H9 (cell line): Measurements from ENCODE around the gene KIFC3. TPM values are rescaled to one million over a fixed set of nuclear protein-coding genes. Genes with fewer than 3 reads are reported as not detected.

Experiments
- DNase-seq: peaks from one replicate; pipeline ENCODE4 v3.0.0-alpha.2; 2017
- H2AFZ ChIP-seq: one replicate; pipeline ENCODE4 v1.6.1; 2013; ENCODE audit warnings: mild to moderate bottlenecking, low read length, control low read depth, moderate library complexity
- H2AK5ac ChIP-seq: 2 replicates; pipeline ENCODE4 v1.6.1; 2013; ENCODE audit warnings: low read length, control low read depth, mixed read lengths; ENCODE audit not compliant: insufficient read length
- H2BK120ac ChIP-seq: one replicate; pipeline ENCODE4 v1.6.1; 2013; ENCODE audit warnings: low read depth, mild to moderate bottlenecking, low read length, control low read depth, inconsistent platforms; ENCODE audit not compliant: poor library complexity, severe bottlenecking
- H2BK12ac ChIP-seq: 2 replicates; pipeline ENCODE4 v1.6.1; 2013; ENCODE audit warnings: low read length, control low read depth, mixed read lengths, low read depth; ENCODE audit not compliant: insufficient read length
- H2BK15ac ChIP-seq: 2 replicates; pipeline ENCODE4 v1.6.1; 2013; ENCODE audit warnings: low read depth, low read length, control low read depth
- H2BK20ac ChIP-seq: one replicate; pipeline ENCODE4 v1.6.1; 2013; ENCODE audit warnings: low read depth, mild to moderate bottlenecking, low read length, control low read depth, inconsistent platforms; ENCODE audit not compliant: poor library complexity, severe bottlenecking
- H2BK5ac ChIP-seq: 2 replicates; pipeline ENCODE4 v1.6.1; 2013; ENCODE audit warnings: low read length, control low read depth, mixed read lengths; ENCODE audit not compliant: insufficient read length
- H3K14ac ChIP-seq: 2 replicates; pipeline ENCODE4 v1.6.1; 2013; ENCODE audit warnings: low read length, control low read depth; ENCODE audit not compliant: insufficient read depth
- H3K18ac ChIP-seq: 2 replicates; pipeline ENCODE4 v1.6.1; 2013; ENCODE audit warnings: low read depth, mild to moderate bottlenecking, mixed read lengths, low read length, control low read depth; ENCODE audit not compliant: insufficient read length
- H3K23ac ChIP-seq: 2 replicates; pipeline ENCODE4 v1.6.1; 2013; ENCODE audit warnings: low read length, control low read depth, mixed read lengths, low read depth; ENCODE audit not compliant: insufficient read length
- H3K23me2 ChIP-seq: 2 replicates; pipeline ENCODE4 v1.6.1; 2013; ENCODE audit warnings: low read depth, mild to moderate bottlenecking, mixed read lengths, low read length, control low read depth; ENCODE audit not compliant: insufficient read length, poor library complexity, severe bottlenecking
- H3K27ac ChIP-seq: 2 replicates; pipeline ENCODE4 v1.5.1; 2013; ENCODE audit warnings: low read length, control low read depth, mixed read lengths, low read depth; ENCODE audit not compliant: insufficient read length
- H3K27me3 ChIP-seq: 2 replicates; pipeline ENCODE4 v1.6.1; 2013; ENCODE audit warnings: low read length, control low read depth, inconsistent platforms; ENCODE audit not compliant: insufficient read depth
- H3K4ac ChIP-seq: 2 replicates; pipeline ENCODE4 v1.6.1; 2013; ENCODE audit warnings: low read depth, mild to moderate bottlenecking, control low read depth, inconsistent platforms, low read length, moderate library complexity
- H3K4me1 ChIP-seq: 2 replicates; pipeline ENCODE4 v1.6.1; 2013; ENCODE audit warnings: low read length, control low read depth, inconsistent platforms; ENCODE audit not compliant: insufficient read depth
- H3K4me2 ChIP-seq: 2 replicates; pipeline ENCODE4 v1.6.1; 2013; ENCODE audit warnings: low read length, control low read depth, mixed read lengths; ENCODE audit not compliant: insufficient read length, insufficient read depth
- H3K56ac ChIP-seq: 2 replicates; pipeline ENCODE4 v1.6.1; 2013; ENCODE audit warnings: low read depth, mild to moderate bottlenecking, mixed read lengths, low read length, control low read depth; ENCODE audit not compliant: insufficient read length
- H3K79me1 ChIP-seq: 2 replicates; pipeline ENCODE4 v1.6.1; 2013; ENCODE audit warnings: low read depth, mild to moderate bottlenecking, moderate library complexity, low read length, control low read depth, inconsistent platforms; ENCODE audit not compliant: insufficient read depth, poor library complexity, severe bottlenecking
- H3K79me2 ChIP-seq: 2 replicates; pipeline ENCODE4 v1.6.1; 2013; ENCODE audit warnings: low read length, control low read depth, inconsistent platforms; ENCODE audit not compliant: insufficient read depth
- H3K9ac ChIP-seq: 2 replicates; pipeline ENCODE4 v1.6.1; 2013; ENCODE audit warnings: low read length, control low read depth, mixed read lengths; ENCODE audit not compliant: insufficient read length; ENCODE audit errors: extremely low read depth
- H3K9me3 ChIP-seq: one replicate; pipeline ENCODE4 v1.6.1; 2013; ENCODE audit warnings: low read depth, low read length, inconsistent platforms; ENCODE audit not compliant: control insufficient read depth
- H3T11ph ChIP-seq: one replicate; pipeline ENCODE4 v1.6.1; 2013; ENCODE audit warnings: mild to moderate bottlenecking, low read length, control low read depth, inconsistent platforms
- H4K20me1 ChIP-seq: one replicate; pipeline ENCODE4 v1.6.1; 2013; ENCODE audit not compliant: control insufficient read depth, insufficient read length, insufficient read depth
- H4K5ac ChIP-seq: 2 replicates; pipeline ENCODE4 v1.6.1; 2013; ENCODE audit warnings: low read depth, mild to moderate bottlenecking, mixed read lengths, low read length, control low read depth; ENCODE audit not compliant: insufficient read length
- H4K8ac ChIP-seq: replicated peaks from 2 replicates; pipeline ENCODE4 v1.6.1; 2013; ENCODE audit warnings: low read length, control low read depth, mixed read lengths, low read depth; ENCODE audit not compliant: insufficient read length
- H4K91ac ChIP-seq: 2 replicates; pipeline ENCODE4 v1.6.1; 2013; ENCODE audit warnings: low read depth, mild to moderate bottlenecking, moderate library complexity, mixed read lengths, low read length, control low read depth; ENCODE audit not compliant: insufficient read length
- H3K27ac Mint-ChIP-seq, 3 experiments: 2 replicates in 2 of 3; 3 replicates in 1 of 3; pipeline ENCODE4 v1.8.0; 2020 to 2021; ENCODE audit warnings: mixed read lengths in 3 of 3, mild to moderate bottlenecking in 1 of 3, moderate library complexity in 1 of 3
- H3K27me3 Mint-ChIP-seq: 2 replicates; pipeline ENCODE4 v1.8.0; 2021; ENCODE audit warnings: low read depth, mild to moderate bottlenecking, moderate library complexity, mixed read lengths
- H3K36me3 Mint-ChIP-seq, 3 experiments: 2 replicates in 2 of 3; 3 replicates in 1 of 3; pipeline ENCODE4 v1.8.0; 2020 to 2021; ENCODE audit warnings: low read depth in 3 of 3, mixed read lengths in 3 of 3; ENCODE audit not compliant: insufficient read depth in 1 of 3
- H3K4me1 Mint-ChIP-seq, 2 experiments: 2 replicates each; pipeline ENCODE4 v1.8.0; 2020; ENCODE audit warnings: mixed read lengths in 2 of 2
- H3K4me3 Mint-ChIP-seq, 2 experiments: 2 replicates in 1 of 2; 3 replicates in 1 of 2; pipeline ENCODE4 v1.8.0; 2020 to 2021; ENCODE audit warnings: mild to moderate bottlenecking in 2 of 2, mixed read lengths in 2 of 2, moderate library complexity in 1 of 2
- H3K9me3 Mint-ChIP-seq, 2 experiments: 2 replicates in 1 of 2; 3 replicates in 1 of 2; pipeline ENCODE4 v1.8.0; 2020; ENCODE audit warnings: mild to moderate bottlenecking in 2 of 2, mixed read lengths in 2 of 2, moderate library complexity in 1 of 2
- CTCF ChIP-seq: fragments of 200-600 bp; sonication (generic); conservative IDR thresholded peaks from 3 replicates; pipeline ENCODE4 v1.8.0; 2021; ENCODE audit warnings: antibody characterized with exemption, mild to moderate bottlenecking
- WGBS: extraction: QIAGEN DNeasy Blood & Tissue Kit; methylation state at CpG from one replicate; pipeline ENCODE4 v1.1.7; 2013; ENCODE audit warnings: missing lambda C conversion rate, low lambda C conversion rate, mixed read lengths; ENCODE audit not compliant: insufficient read length; ENCODE audit errors: extremely low coverage; 5-methylcytosine and 5-hydroxymethylcytosine counted together
- total RNA-seq: library from RNA; stranded (reverse); gene quantifications from 2 replicates; pipeline ENCODE4 v1.2.1, GENCODE V29; 2021

KIFC3 gene
- total RNA-seq, 1 experiment from 2014 or later: 5.0 TPM

- Histone ChIP-seq H3K23me2 (no peaks in the 10 kb centered on the region), H3K79me1 (no peaks in the 10 kb centered on the region), H3K18ac (no peak overlapping the region), H3K27me3 (no peaks in the 10 kb centered on the region), H3K14ac (no peak overlapping the region), H2BK5ac (no peak overlapping the region), H3K4me2 (no peak overlapping the region), H2BK15ac (no peak overlapping the region), H2BK12ac (no peak overlapping the region), H3K9me3 (no peaks in the 10 kb centered on the region), H4K91ac (no peak overlapping the region), H2AK5ac (no peak overlapping the region), H3K79me2 (no peaks in the 10 kb centered on the region), H2BK120ac (no peak overlapping the region), H3K9ac (no peak overlapping the region), H4K5ac (no peak overlapping the region), H2BK20ac (no peak overlapping the region), H3T11ph (no peak overlapping the region), H4K8ac (no peak overlapping the region), H3K23ac (no peak overlapping the region), H3K56ac (no peak overlapping the region), H3K4me1 (no peaks in the 10 kb centered on the region; the same call in 1 of the 2 replicates), H3K27ac (no peak overlapping the region), H2AFZ (no peak overlapping the region), H4K20me1 (peaks cover 3% of the 10 kb centered on the region), H3K4ac (no peak overlapping the region)
- Mint-ChIP-seq H3K9me3 (no peaks in the 10 kb centered on the region), H3K36me3 (peaks cover 4 to 25% (median 22%) of the 10 kb centered on the region in 3 experiments; a peak in 6 of 7 replicates), H3K27ac (no peak overlapping the region), H3K4me1 (peaks cover 6 to 13% of the 10 kb centered on the region in 2 experiments), H3K27me3 (no peaks in the 10 kb centered on the region), H3K4me3 (no peak overlapping the region)
- DNase-seq: peak; percentile 87
- peak; percentile 98 for TF ChIP-seq CTCF
- WGBS: no CpG with 5 or more reads among the region's 11 CpGs
Measured at GRCh38 chr16:57757326-57757786, 44.9 kb downstream of the KIFC3 start.
